Measurements from ENCODE around the gene DIO3.

DIO3 gene

DNA sequence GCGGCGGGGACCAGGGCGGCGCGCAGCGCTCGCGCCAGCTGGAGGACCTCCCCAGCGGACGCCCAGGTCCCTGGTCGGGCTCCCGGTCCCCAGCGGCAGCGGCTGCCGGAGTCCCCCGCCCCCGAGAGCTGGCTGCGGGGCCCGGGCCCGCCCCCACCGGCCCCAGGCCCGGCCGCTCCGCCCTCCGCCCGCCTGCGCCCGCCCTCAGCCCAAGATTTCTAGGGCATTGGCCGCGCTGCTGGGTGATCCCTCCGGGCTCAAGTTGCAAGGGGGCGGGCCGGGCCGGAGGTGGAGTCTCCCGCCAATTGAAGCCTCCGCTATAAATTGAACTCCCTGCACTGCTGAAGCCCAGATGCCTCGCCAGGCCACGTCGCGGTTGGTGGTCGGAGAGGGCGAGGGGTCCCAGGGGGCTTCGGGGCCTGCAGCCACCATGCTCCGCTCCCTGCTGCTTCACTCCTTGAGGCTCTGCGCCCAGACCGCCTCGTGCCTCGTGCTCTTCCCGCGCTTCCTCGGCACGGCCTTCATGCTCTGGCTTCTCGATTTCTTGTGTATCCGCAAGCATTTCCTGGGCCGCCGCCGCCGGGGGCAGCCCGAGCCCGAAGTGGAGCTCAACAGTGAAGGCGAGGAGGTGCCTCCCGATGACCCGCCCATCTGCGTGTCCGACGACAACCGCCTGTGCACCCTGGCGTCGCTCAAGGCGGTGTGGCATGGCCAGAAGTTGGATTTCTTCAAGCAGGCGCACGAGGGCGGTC, at the start of gene DIO3:
Gene DIO3 (plus strand): TSS at position 351 of the 752 bp plus-strand sequence.
- no peak for FAIRE-seq
- TF ChIP-seq POLR2A (IDR thresholded peaks at IDR 0.05; ENCODE audit: low read depth, low read length), result no peak
- DNase-seq (ENCODE audit: insufficient read length, low spot score), result no peak

DNA sequence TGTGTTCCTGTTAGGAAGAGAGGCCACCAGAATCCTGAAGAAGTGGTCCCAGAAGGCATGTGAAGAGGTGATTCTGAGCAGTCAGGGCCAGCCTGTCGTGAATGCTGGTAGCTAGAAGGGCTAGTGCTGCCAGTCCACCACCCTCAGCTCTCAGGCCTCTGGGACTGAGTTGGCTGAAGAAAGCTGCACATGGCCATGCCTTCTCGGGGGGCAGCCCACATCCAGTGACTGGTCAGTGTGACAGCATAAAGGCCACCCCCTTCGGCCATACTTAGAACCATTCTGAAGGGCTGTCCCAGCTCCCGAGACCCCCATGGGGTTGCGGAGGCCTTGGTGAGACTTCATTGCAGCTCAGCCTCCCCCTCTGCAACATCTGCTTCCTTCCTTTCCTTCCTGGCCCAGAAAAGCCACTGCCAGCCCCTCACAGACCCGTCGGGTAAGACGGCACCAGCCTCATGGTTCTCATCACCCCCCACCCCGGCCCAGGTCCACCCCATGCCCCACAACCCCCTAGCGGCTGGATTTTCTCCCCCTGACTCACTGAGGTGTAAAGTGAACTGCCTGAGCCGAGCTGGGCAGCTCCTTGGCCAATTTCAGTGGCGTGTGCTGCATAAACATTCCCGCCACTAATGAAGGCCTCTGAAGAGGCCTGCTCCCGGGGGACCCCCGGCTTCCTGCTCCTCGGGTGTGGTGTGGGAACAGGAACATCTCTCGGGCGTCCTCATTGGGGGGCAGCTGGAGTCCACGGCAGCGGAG, 49.5 kb upstream of the DIO3 start:
- FAIRE-seq, result no peak
- no peak for TF ChIP-seq POLR2A (IDR thresholded peaks at IDR 0.05; ENCODE audit: low read depth, low read length)
- no peak for DNase-seq (ENCODE audit: insufficient read length, low spot score)

DNA sequence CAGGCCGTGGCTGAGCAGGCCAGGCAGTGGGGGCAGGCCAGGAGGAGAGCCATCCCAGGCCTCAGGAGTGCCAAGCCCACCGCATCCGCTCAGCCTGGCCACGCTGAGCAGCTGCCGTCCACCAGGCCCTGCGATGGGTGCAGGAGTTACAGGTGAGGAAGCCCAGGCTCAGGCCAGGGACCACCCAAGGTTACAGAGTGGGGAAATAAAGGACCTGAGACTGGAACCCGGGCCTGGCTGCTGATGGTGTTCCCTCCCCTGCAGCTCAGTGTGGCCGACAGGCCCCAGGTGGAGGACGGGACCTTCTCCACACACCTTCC, 49.0 kb upstream of the DIO3 start:
- no peak for TF ChIP-seq POLR2A (IDR thresholded peaks at IDR 0.05; ENCODE audit: low read depth, low read length)
- DNase-seq (ENCODE audit: insufficient read length, low spot score), result no peak
- FAIRE-seq, result no peak

DNA sequence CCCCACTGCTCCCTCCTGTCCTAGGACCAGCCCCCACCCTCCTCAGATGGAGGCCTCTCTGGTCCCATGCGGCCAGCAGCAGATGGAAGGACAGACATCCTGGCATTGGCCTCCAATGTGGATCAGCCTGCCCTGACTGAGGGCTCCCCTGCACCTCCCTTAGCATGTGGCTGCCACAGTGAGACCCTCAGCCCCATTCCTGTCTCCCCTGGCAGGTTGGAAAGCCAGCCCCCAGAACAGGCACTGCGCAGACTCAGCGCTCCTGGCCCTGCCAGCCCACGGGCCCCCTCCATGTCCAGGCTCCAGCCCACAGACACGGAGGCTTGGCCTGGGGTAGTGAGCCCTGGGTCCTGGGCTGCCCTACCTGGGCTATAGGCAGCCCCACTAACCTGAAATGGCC, 47.2 kb upstream of the DIO3 start:
- TF ChIP-seq POLR2A (IDR thresholded peaks at IDR 0.05; ENCODE audit: low read depth, low read length), result no peak
- FAIRE-seq (no peak), DNase-seq (ENCODE audit: insufficient read length, low spot score) (no peak)

DNA sequence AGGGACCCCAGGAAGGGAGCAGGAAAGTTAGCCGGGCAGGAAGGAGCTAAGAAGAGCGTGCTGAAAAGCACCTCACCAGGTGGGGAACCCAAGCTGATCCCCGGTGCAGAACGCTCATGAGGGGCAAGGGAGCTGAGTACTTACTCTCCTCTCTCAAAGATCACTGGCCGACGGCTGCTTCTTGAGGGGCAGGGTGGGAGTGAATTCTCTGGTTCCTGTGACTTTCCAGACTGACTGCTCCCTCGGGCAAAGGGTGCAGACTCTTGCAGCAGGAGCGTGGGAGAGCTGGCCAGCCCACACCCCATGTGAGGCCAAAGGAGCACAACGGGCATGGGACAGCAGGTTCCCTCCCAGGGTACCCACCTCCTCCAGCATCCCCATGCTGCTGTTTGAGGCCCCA, 44.9 kb upstream of the DIO3 start:
- no peak for FAIRE-seq
- no peak for TF ChIP-seq POLR2A (IDR thresholded peaks at IDR 0.05; ENCODE audit: low read depth, low read length)
- no peak for DNase-seq (ENCODE audit: insufficient read length, low spot score)

DNA sequence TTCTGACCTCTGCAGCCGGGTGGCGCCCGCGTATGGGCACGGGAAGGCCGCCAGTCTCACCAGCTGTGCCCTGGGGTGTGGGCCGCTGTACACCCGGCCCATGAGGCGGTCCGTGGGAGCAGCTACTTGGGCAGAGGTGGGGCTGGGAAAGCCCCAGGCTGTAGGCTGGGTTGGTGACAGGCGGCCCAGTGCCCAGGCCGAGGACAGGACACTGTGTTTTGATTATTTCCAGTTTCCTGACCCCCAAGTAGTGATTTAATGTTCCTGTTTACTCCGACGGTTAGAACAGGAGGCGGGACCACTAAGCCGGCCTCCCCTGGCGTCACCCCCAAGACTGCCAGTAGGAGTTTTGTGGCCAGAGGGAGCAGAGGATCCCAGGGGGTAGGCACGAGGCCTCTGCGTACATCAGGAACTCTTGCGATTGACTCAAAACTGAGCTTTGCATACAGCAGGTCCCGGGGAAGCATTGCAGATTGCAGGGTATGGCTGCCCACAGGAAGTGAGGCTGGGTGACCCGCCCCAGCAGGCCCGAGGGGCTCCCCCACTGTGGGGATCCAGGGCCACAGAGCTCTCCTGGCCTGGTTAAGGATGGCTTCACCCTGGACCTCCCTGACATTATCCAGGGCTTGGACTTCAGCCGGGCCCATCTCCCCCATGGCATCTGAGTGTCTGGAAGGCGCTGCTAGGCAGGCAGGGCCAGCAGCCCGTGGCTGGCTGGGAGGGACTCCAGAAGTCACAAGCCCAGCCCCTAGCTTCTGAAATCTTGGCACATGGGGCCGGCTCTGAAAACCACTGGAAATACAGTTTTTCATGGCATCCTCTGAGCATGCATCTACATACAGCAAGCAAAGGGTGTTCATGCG, 42.5 kb upstream of the DIO3 start:
- FAIRE-seq (no peak), DNase-seq (ENCODE audit: insufficient read length, low spot score) (no peak)
- TF ChIP-seq POLR2A (IDR thresholded peaks at IDR 0.05; ENCODE audit: low read depth, low read length), result no peak

DNA sequence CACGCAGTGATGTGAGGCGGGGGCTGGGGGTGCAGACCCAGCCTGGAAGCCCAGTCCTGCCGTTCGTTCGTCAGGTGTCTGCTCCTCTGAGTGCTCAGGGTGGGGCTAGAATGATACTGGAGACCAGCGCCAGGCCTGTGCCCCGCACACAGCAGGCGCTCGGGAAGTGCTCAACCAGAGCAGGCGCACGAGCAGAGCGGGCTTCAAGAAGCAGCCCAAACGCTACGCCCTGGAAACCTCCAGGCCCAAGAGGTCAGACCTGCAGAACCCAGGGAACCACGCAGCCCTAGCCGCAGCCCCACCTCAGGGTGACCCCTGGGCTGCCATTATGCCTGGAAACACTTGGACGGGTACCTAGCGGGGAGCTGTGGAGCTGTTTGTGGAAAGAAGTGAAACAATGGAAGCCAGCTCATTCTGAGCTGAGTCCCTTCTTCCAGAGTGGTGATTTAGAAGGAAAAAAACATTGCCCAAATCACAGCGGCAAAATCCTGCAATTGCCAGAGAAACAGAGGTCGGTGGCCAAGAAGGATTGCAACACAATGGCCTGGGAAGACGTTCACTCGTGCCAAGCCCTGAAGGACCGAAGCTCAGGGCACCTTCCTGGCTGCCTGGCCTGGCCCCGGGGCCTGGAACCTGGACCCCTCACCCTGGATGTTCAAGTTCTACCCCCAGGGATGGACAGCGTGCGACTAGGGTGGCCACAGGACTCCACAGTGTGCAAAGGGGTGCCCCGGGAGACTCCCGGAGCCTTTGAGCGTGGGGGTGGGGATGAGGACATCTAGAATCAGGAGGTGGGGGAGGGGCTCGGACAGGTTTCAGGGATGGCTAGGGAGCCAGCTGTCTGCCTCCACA, 40.4 kb upstream of the DIO3 start:
- no peak for DNase-seq (ENCODE audit: insufficient read length, low spot score)
- no peak for TF ChIP-seq POLR2A (IDR thresholded peaks at IDR 0.05; ENCODE audit: low read depth, low read length)
- FAIRE-seq, result no peak

DNA sequence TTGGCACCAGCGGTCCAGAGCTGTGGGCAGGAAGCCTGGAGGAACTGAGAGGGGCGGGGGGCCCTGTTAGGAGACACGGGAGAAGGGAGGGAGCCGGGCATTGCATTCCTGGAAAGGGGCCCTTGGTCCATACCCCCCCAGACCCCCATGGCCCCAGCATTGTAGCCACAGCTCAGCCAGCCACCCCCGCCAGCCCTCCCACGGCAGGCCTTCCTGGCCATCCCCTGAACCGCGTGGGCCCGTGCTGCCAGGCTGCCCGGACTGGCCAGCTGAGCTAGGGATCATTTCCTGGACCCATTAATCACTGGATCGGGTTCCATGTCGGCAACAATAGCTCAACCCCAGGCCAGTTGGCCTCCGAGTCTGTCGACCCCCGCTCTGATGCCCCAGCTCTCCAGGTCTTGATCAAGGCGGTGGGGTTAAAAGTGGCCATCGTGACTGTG, 39.8 kb upstream of the DIO3 start:
- no peak for DNase-seq (ENCODE audit: insufficient read length, low spot score)
- no peak for TF ChIP-seq POLR2A (IDR thresholded peaks at IDR 0.05; ENCODE audit: low read depth, low read length)
- FAIRE-seq, result no peak

DNA sequence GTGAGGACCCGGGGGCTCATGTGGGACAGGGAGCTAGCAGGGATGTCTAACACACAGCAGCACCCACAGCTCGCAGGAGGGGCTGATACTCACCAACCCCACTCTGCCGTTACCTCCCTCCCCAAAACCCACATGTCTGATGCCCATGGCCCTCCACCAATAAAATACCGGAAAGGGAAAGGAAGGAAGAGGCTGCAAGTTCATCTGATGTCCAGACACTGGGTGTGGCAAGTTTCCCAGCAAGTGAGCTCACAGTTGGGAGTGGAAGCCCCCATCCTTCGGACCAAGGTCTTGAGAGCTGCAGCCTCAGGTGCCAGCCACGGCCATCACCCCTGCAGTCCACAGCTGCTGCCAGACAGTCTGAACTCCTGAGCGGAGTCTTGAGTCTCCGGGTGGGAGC, 39.3 kb upstream of the DIO3 start:
- FAIRE-seq (no peak), DNase-seq (ENCODE audit: insufficient read length, low spot score) (no peak)
- TF ChIP-seq POLR2A (IDR thresholded peaks at IDR 0.05; ENCODE audit: low read depth, low read length), result no peak

DNA sequence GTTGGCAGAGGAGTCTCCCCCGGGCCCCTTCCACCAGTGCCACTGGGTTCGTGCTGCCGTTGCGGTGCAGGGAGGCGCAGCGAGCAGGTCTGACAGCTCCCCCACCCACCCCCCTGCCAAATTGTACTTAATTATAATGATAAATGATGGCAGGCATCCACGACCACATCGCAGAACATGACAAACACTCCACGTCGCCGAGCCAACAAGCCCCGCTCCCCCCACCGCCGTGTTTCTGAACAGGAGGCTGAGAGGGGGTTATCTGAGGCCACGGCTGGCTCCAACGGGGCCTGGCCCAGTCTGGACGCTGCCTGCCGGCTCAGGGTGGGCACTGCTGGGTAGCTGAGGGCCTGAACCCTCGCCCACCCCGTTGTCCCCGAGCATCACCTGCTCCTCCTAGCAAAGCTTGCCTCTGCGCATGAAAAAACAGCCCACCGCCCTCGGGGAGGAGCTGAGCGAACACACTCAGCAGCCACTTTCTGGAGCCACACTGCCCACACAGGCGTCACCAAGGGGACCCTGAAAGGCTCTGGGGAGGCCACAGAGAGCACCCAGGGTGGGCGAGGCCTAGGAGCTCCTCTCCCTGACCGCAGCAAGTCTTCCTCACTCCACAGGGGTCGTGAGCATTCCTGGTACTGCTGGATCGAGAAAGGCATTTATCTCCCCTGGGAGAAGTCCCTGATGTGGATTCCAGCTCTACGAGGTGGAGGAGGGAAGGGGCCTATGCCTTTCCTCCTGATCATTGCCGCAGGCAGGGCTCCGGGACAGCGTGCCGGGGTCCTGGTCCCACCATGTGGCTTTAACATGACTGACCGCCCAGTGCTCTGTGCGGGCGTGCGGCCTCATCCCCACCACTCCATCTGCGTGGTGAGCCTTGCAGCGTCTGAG, 35.4 kb upstream of the DIO3 start:
- FAIRE-seq (no peak), DNase-seq (ENCODE audit: insufficient read length, low spot score) (no peak)
- no peak for TF ChIP-seq POLR2A (IDR thresholded peaks at IDR 0.05; ENCODE audit: low read depth, low read length)

DNA sequence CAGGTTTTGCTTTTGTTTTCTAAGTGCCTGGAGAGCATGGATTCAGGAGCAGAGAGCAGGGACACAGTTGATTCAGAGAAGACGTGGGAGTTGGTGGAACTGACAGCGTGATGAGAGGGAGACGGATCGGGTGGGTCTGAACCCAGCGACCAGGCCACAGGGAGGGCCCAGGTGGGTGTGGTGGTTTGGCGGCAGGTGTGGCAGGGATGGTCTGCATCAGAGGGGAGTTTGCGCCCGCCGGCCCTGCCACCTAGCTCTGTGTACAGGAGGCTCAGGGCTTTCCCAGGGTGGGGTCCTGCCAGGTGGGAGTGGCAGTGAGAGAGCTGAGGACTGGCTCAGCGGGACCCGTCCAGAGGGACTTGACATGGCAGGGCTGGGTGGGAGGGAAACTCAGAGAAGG, 33.3 kb upstream of the DIO3 start:
- TF ChIP-seq POLR2A (IDR thresholded peaks at IDR 0.05; ENCODE audit: low read depth, low read length), result no peak
- DNase-seq (ENCODE audit: insufficient read length, low spot score) (no peak), FAIRE-seq (no peak)

DNA sequence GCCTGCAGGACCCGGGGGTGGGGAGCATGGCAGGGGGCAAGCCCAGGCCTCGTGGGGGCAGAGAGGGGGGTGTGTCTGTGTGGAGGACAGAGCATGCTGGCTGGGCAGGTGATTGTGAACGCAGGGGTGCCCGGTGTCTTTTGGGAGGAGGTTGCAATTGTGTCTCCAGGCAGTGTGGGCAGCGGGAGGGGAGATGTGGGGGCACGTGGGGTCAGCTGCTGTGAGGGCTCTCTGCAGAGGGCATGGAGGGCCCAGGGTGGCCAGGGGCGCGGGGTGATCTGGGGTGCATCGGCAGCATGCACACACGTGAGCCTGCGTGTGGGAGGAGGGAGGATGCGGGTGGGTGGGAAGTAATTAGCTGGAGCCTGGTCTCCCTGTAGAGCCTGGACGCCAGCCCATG, 32.2 kb upstream of the DIO3 start:
- FAIRE-seq (no peak), DNase-seq (ENCODE audit: insufficient read length, low spot score) (no peak)
- TF ChIP-seq POLR2A (IDR thresholded peaks at IDR 0.05; ENCODE audit: low read depth, low read length), result no peak

DNA sequence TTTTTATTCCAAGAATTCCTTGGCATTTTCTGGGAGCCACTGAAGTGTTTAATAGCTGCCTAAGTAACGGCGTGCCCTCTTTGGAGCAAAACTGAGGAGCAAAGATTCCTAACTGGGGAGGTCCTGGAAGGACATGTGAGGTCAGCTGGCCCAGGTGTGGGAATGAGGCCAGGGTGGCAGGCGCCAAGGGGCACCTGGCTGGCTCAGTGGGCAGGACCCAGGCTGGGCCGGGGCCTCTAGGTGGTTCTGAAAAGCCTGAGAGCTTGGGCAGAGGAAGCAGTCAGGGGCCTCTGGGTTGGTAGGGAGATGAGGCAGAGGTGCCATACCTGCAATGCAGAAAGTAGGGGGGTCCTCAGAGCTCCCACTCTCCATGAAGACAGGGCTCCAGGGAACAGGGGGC, 27.1 kb upstream of the DIO3 start:
- no peak for TF ChIP-seq POLR2A (IDR thresholded peaks at IDR 0.05; ENCODE audit: low read depth, low read length)
- DNase-seq (ENCODE audit: insufficient read length, low spot score), result no peak
- no peak for FAIRE-seq

All from H54 (cell line).